GM19023 (cell line): ENCODE data around the gene LMOD3.
A peak's percentile ranks its signal among the peaks of the same experiment; 100 is the strongest.

ENCODE experiments used
- ATAC-seq: cut with Tn5 transposase; IDR thresholded peaks from one replicate; pipeline ENCODE4 v1.9.1; 2021; ENCODE audit warnings: mild to moderate bottlenecking, moderate library complexity; ENCODE audit not compliant: unreplicated experiment

LMOD3 gene

DNA sequence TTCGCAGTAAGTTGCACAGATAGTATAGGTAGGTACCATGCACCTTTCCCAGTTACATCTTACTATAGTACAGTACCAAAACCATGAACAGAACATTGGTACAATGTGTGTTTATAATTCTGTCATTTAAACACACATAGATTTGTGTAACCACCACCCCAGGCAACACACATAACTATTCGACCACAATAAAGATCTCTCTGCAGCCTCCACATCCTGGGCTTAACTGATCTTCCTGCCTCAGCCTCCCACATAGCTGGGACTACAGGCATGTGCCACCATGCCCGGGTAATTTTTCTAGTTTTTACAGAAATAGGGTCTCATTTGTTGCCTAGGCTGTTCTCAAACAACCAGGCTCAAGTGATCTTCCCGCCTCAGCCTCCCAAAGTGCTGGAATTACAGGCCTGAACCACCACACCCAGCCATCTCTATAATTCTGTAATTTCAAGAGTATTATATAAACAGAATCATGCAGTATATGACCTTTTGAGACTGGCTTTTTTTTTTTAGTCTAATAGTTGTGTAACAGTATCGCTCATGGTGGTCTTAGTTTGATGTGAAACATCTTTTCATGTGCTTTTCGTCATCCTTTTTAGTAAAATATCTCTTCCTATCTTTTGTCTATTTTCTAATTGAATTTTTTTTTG lies 57.0 kb downstream of the LMOD3 start:
- no peak for ATAC-seq

DNA sequence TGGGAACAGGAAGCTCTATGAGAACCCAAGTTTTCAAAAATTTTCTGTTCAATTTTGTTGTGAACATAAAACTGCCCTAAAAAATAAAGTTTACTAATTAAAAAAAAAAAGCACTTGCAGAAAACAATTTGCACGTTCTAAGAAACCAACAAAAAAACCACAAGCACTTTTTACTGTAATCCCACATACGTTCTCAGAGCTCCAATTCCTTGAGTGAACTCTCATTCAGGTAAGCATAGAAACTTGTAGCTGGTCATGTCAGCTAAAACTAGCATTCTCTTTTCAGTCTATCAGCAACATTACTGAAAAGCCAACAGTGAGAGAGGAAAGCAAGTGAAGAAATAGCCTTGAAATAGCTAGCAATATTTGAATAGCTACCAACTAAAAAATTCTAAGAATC lies 58.8 kb downstream of the LMOD3 start:
- ATAC-seq = no peak

DNA sequence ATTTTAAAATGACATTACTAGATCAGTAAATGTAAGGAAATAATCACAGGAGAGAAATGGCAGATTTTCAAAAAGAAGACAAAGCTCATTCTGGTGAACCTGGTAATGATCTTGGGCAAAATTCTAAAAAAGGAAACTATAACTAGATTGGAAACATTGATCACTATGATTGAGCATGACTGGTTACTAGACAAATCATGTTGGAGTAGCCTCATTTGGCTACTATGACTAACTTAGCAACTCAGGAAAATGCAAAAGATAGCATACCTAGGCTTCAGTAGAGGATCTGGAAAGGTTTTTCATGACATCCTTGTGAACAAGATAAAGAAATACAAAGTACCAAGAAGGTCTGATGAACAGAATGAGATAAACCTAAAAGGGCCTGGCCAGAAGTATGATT lies 62.7 kb downstream of the LMOD3 start:
- ATAC-seq = no peak

DNA sequence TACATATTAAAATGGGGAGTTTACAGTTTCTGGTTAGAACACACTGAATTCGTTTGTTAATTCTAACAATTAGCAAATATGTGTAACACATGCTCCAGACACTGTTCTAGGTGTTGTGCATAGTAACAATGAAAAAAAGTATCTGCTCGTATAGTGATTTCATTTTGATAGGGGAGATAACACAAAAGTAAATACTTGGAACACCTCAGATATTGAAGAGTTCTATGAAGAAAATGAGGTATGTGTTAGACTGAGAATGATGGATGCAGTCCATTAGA lies 63.5 kb downstream of the LMOD3 start:
- no peak for ATAC-seq

- peak; percentile 93 for ATAC-seq
Measured at GRCh38 chr3:69058180-69058946, 64.0 kb downstream of the LMOD3 start.
